Stimulated activated CD4-positive, alpha-beta T cell treated with anti-CD3 and anti-CD28 coated beads, Interleukin-15, amount 100 ng/mL, for 24 hours (primary cell): ENCODE results near the gene PRDX4.
"Not testable (repeated sequence)": the region's sequence is repeated elsewhere in the genome, so short reads cannot be mapped to it uniquely, and the experiment has no call there.

Experiments used
- DNase-seq: peaks from one replicate; pipeline ENCODE4 v3.0.0-alpha.2; 2020

The PRDX4 gene

DNA sequence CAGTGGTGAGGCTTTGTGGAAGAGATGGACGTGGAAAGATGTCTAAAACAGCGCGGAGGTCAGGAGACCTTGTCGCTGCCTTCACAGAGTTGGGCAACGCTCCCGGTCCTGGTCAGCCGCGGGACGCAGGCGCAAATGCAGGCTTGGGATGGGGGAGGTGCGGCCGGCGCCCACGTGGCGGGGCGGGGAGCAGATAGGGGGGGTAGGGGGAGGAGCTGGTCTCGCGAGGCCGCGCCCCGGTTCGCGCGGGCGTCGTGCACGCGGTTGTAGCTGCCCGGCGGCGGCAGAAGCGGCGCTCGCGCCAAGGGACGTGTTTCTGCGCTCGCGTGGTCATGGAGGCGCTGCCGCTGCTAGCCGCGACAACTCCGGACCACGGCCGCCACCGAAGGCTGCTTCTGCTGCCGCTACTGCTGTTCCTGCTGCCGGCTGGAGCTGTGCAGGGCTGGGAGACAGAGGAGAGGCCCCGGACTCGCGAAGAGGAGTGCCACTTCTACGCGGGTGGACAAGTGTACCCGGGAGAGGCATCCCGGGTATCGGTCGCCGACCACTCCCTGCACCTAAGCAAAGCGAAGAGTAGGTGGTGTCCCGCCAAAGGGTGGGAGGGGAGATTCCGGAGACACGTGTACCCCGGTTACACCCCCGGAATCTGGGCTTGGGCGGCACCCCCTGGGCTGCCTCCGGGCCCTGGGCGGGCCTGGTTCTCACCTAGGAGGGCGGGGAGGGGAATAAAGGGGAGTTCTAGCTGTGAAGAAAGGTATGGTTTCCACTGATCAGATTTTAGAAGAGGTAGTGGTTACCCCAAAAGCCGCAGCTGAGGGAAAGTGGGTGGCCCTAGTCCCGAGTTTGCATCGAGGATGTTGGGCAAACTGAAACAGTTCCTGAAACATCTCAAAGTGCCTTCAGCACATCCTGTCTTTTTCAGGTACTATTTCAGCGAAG lies at the start of gene PRDX4:
Gene PRDX4 (plus strand): TSS at position 255 of the 939 bp plus-strand sequence. CDS start 78 bp downstream, at position 333.
- DNase-seq = peak; percentile 83

DNA sequence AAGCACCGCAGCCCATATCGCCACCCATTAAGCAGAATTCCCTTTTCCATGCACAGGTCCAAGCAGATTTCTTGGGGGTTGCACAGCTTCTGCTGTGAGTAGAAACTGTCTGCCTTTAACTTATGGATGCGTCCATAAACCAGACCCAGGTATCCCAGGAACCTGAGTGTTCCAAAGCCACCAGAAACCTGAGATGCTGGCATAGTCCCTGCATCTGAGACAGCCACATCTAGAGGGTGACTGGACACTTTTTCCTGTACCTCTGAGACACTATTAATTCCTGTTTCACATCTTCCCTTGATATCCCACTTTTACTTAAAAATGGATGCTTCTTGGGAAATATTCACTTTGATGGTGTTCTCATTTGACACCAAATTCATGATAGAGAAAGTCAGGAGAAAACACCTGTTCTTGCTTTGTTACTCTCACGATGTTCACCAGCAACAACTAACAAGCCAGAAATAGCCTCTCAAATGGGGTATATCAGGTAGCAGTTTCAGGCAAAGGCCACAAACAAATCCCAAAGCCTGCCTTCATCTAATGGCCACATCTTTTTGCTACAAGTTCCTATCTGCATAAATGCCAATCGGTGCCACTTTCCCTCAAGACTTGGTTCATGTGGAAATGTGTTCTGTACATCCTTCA lies 45.5 kb upstream of the PRDX4 start:
- DNase-seq = no peak

DNA sequence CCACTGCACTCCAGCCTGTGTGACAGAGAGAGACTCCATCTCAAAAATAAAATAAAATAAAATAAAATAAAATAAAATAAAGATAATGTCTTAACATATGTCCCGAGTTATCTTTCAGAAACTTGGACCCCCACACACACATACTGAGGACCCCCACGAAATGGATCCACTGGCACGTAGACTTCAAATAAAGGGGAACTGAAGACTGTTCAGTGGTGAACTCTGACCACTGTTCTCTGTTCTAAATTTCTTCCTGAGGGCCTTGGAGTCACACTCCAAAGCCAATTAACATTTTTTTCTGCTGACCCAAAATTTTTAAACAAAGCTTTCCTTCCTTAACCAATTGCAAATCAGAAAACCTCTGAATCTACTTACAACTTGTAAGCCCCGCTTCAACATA lies 43.5 kb upstream of the PRDX4 start:
- DNase-seq = no peak

DNA sequence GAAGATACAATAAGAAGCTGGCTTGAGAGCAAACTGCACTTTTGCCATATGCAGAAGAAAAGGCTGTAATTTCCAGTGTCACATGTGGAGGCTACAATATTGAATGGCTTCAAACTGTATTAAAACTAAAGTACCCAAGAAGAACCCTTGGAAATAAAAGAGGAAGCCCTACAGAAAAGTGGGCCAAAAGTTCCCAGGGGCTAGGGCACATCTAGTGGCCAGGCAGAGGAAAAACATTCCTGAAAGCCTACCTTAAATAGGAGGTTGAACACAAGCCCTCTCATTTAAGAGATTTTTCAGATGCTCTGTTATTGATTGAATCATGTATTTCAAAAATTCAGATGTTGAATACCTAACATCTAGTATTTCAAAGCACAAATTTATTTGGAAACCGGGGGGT lies 40.6 kb upstream of the PRDX4 start:
- no peak for DNase-seq

DNA sequence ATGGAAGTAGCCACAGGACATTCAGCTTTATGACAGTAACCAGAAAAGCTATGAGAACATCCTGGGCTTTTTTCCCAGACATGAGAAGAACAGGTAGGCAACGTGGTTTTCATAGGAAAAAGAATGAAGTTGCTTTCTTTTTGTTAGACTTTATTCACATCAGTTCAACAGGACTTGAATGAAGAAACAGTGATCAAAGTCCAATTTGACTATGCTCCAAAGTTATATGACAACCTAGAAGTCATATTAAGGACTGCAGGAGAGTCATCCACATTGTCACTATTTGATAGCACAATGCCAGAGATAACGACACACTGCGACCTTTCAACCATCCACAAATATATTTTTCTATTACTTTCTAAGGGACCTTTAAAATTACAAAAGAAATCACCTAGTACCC lies 39.2 kb upstream of the PRDX4 start:
- no peak for DNase-seq

DNA sequence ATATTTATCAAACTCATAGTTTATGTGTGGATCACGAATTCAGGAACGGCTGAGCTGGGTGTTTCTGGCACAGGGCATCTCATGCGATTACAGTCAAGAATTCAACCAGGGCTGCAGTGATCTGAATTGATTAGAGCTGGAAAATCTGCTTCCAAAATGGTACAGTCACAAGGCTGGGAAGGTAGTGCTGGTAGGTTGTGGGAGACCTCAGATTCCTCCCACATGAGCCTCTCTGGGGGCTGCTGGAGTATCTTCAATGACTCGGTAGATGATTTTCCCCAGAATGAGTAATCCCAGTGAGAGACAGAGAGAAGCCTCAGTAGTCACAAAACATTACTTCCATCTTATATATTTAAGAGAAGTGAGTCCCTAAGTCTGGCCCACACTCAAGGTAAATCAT lies 36.2 kb upstream of the PRDX4 start:
- DNase-seq = no peak

DNA sequence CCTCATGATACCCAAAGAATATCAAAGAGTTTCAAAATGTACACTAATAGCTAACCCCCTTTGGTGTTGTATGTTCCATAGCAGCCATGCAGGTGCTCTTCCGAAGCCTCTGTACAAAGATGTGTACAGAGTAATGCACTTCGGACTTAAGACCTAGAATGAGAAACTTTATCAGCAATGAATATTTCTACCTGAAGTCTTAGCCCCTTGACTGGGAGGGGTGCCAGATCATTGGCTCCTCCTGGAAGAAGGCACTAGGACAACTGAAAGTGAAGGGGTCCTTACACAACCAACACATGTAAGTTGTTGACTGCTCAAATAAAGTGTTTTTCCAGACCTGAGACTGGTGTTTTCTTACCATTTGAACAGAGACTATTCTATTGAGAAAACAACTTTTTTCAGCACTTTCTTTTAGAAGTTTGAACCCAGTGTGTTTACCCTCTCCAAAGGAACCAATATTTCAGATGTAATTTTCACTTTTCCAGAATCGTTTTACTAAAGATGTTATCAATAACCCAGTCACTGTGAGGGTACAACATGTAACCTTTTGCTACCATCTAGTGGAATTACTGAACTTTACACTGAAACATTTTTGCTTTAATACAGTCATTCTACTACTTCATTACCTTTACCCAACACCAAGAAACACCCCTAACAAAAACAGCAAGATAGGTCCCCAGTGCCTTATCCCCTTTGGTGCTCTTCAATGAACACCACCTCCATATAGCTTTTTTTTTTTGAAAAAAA lies 33.3 kb upstream of the PRDX4 start:
- no peak for DNase-seq

DNA sequence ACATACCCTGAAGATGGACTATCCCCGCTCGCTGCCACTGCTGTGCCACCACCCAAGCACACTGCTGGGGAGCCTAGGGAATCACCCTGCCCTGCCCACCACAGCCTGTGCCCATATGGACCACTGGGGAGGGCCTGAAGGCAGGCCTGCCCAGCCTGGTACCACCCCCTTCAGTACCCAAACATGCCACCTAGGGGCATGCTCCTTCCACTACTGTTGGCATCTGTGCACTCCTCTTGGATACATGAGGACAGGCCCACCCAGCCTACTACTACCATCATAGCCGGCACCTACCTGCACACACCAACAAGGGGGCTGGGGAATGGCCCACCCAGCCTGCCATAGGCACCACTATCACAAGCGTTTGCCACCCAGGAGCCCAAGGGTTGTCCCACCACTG lies 30.1 kb upstream of the PRDX4 start:
- DNase-seq = no peak

DNA sequence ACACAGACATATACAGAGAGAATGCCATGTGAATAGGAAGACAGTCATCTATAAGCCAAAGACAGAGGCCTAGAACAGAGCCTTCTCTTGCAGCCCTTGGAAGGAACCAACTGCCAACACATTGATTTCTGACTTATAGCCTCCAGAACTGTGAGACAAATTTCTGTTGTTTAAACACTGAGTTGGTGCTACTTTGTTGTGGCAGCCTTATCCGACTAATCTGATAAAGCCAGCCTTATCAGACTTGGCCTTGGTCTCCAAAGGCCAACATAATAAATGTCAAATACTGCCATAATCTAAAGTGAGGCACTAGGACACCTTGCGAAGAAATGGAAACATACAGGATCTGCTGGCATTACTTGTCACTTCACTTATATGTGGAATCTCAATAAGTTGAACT lies 24.3 kb upstream of the PRDX4 start:
- no peak for DNase-seq

DNA sequence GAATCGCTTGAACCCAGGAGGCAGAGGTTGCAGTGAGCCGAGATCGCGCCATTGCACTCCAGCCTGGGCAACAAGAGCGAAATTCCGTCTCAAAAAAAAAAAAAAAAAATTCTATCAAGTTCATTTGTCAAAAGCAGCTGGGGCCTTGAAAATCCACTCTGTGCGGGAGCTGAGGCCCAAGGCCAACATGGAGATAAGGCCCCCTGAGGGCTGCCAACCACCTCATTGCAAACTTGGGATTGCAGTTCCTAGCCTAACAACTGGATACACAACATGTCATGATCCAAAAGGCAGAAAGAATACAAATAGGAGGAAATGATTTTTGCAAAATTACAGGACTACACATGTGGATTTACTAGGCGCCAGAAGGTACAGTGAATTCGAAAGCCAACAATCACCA lies 22.5 kb upstream of the PRDX4 start:
- no peak for DNase-seq

DNA sequence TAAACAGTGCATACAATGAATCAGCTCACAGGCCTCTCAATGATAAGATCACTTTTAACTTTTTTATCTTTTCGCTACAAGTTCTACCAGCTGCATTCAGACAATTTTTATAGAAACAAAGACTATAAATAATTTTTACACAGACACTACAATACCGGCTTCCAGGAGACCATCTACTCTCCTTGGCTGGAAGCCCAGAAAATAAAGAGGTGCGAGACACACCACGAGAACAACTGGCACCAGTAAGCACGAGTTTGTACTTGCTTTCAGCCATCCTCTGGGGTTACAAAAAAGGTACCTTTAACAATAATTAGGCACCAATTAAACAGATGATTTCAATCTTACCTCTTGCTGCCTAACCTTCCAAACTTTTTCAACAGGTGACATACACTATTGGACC lies 11.2 kb upstream of the PRDX4 start:
- no peak for DNase-seq

DNA sequence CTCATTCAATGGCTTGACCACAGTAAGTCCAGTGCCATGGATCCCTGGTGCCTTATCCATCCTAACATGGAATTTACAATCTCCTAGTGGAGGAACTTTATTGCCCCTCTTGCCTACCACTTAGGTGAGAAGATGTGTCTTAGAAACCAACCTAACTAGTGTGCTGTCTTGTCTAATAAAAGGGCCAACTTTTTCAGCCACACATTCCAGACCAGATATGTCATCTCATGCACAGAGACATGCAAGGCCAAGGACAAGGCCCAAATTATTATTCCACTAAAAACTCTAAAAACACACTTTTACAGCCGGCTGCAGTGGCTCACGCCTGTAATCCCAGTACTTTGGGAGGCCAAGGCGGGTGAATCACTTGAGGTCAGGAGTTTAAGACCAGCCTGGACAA lies 10.6 kb upstream of the PRDX4 start:
- no peak for DNase-seq

DNA sequence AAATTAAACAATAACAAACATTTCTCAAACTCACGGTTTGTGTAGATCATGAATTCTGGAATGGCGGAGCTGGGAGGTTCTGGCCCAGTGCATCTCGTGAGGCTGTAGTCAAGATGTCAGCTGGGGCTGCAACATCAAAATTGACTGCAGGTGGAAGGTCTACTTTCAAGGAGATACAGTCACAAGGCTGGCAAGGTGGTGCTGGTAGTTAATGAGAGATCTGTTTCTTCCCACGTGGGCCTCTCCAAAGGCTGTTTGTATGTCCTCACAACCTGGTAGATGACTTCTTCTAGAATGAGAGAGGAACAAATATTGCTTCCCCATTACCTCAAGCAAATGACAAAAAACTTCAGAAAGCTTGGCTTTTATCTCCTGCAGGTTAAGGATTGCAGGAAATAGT lies 8.0 kb upstream of the PRDX4 start:
- DNase-seq = no peak

DNA sequence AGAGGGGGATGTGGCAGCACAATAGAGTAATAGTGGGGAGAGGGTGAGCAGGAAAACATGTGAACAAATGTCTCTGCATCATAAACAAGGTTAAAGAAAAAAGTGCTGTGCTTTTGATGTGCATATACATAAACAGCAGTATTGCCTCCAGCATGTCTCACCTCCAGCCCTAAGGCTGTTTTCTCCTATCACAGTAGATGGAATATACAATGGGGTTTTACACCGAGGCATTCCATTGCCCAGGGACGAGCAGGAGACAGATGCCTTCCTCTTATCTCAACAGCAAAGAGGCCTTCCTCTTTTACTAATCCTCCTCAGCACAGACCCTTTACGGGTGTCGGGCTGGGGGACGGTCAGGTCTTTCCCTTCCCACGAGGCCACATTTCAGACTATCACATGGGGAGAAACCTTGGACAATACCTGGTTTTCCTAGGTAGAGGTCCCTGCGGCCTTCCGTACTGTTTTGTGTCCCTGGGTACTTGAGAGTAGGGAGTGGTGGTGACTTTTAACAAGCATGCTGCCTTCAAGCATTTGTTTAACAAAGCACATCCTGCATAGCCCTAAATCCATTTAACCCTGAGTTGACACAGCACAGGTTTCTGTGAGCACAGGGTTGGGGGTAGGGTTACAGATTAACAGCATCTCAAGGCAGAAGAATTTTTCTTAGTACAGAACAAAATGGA lies 7.1 kb upstream of the PRDX4 start:
- not testable (repeated sequence) for DNase-seq

DNA sequence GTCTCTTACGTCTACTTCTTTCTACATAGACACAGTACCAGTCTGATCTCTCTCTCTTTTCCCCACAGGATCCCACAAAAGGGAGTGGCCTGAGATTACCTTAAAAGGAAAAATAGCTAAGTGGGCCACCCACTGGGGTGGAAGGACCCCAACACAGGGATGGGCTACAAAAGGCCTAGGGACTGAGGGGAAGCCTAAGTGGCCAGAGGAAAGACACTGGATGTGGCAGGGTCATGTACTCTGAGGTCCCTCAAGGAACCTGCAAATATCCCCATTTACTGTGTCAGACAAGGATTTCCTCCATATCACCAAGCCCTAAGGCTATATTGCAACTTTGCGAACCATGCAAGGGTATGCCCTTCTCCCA lies 6.5 kb upstream of the PRDX4 start:
- no peak for DNase-seq

DNA sequence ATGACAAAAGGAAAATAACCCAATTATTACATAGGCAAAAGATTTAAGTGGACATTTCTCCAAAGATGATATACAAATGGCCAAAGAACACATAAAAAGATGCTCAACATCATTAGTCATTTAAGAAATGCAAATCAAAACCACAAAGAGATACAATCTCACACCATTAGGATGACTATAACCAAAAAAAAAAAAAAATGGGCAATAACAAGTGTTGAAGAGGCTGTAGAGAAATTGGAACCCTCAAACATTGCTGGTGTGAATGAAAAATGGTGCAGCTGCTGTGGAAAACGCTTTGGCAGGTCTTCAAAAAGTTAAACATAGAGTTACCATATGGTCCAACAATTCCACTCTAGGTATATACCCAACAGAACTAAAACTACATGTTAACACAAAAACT lies 5.6 kb upstream of the PRDX4 start:
- no peak for DNase-seq

DNA sequence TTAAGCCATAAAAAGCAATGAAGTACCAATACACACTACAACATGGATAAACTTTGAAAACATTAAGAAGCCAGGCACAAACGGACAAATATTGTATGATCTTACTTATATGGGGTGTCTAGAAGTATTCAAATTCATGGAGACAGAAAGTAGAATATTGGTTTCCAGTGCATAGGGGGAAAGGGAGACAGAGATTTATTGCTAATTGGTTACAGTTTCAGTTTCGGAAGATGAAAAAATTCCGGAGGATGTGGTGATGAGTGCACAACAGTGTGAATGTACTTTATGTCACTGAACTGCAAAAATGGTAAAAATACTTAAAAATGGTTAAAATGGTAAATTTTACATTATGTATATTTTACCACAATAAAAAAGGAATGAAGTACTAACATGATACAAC lies 5.1 kb upstream of the PRDX4 start:
- no peak for DNase-seq

DNA sequence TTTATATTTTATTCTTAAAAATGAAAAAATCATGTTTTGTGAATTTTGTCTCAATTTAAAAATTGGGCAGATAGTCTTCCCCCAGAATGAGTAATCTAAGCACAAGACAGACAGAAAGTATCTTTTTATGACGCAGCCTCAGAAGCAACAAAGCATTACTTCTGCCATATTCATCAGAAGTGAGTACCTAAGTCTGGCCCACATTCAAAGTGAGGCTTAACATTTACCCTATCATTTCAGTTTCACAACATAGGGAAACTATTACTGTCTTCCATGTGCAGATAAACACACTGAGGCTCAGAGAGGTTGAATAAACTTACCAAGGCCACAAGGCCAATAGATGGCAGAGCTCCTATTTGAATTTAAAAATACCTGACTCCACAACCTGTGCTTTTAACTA lies 4.4 kb upstream of the PRDX4 start:
- peak; percentile 12 for DNase-seq

DNA sequence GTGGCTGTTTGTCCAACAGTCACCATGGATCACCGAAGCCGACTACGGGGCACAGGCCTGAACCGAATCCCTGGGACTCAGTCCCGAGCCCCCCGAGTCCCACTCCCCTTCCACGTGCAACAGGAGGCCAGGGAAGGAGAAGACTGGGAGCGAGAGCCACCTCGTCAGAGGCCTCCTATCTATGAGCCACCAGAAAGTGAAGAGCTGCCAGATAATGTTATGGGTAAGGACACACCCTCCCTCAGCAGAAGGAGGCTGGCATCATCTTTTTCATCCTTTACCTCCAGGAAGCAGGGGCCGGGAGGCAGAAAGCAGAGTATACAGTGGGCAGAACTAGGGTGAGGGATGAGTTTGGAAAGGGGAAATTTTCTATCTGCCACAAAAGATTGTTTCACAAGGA lies 2.8 kb upstream of the PRDX4 start:
- DNase-seq = no peak

DNA sequence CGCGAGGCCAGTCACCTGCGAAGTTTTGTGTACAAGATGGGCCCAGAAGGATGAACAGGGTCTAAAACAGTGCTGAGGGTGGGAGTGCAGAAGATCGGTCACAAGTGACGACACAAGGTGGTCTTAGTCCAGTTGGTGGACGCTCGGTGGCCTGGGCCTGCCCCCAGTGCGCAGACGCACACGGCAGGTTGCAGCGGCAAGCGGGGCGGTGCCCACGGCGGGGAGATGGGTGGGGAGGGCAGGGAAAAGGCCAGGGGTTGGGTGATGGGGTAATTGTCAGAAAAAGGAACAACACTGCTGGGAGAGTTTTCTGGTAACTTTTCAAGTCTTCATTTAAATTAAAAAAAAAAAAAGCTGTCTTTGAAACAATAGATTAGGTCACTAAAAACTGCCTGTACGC lies 1.0 kb upstream of the PRDX4 start:
- DNase-seq = no peak

DNA sequence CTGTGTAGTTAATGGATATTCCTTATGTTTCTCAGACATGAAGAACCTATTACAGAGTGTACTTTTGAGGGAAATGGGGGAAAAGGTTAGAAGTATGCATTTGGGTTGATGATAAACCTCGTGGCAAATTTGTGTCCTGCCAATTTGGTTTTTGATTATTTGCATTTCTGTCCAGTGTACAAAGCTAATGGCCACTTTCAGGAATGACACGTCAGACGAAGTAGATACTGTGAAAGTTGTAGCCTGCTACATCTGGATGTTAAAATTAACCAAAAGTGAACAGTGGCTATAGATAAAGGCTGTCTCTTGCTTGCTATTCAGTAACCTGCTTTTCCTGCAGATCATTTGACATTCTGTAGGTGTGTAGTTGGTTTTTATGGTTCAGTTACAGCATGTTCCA lies 1.0 kb downstream of the PRDX4 start:
- DNase-seq = no peak

DNA sequence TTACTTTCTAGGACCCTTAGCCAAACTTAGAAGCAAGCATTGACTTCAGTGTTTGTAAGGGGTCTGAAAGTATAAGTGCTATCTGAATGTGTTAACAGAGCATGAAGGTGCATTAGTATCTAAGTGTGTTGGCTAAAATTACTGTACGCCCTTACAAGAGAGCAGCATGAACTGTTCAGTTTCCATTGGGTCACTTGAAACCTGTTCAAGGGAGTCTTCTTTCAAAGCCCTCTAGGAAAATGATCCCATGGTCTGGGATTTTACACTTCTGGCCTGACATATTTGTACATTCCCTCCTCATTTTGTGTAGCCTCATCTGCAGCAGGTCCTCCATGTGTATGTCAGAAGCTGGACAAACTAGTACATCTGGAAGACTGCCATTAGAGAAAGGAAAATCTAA lies 3.2 kb downstream of the PRDX4 start:
- no peak for DNase-seq

DNA sequence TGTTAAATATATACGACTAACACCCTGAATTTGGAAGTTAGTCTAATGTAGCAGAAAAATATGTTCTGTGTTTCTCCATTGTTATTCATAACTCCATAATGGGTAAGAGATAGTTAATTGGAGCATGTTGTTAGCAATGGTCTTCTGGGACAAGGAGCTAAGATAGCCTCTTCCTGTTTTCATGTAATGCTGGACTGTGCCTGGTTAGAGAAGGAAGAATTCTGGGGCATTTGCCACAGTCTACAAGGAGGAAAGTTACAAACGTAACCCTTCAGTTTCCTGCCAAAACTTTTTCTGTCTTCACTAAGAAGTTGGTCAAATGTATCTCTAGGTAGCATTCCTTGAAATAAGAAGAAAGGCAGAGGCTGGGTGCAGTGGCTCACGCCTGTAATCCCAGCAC lies 5.8 kb downstream of the PRDX4 start:
- no peak for DNase-seq
